ENCODE data around the gene MSN.

DNA sequence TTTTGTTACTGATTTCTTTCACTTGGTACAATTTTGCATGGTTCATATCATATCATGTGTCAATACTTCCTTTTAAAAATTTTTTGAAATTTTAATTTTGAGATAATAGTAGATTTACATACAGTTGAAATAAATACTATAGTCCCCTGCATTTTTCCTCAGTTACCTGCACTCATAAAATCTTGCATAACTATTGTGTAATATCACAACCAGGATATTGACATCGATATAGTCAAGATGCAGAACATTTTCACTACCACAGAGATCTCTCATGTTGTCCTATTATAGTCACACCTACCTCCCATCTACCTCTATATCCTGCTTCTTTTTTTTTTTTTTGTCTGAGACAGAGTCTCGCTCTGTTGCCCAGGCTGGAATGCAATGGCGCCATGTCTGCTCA, 36.7 kb upstream of the MSN start:
- TF ChIP-seq, protein P1, sequence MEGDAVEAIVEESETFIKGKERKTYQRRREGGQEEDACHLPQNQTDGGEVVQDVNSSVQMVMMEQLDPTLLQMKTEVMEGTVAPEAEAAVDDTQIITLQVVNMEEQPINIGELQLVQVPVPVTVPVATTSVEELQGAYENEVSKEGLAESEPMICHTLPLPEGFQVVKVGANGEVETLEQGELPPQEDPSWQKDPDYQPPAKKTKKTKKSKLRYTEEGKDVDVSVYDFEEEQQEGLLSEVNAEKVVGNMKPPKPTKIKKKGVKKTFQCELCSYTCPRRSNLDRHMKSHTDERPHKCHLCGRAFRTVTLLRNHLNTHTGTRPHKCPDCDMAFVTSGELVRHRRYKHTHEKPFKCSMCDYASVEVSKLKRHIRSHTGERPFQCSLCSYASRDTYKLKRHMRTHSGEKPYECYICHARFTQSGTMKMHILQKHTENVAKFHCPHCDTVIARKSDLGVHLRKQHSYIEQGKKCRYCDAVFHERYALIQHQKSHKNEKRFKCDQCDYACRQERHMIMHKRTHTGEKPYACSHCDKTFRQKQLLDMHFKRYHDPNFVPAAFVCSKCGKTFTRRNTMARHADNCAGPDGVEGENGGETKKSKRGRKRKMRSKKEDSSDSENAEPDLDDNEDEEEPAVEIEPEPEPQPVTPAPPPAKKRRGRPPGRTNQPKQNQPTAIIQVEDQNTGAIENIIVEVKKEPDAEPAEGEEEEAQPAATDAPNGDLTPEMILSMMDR (IDR thresholded peaks at IDR 0.05; ENCODE audit: low read length): no peak
- no peak for TF ChIP-seq EZH2 (IDR thresholded peaks at IDR 0.05; ENCODE audit: borderline replicate concordance, low read length)

All from OCI-LY1 (cell line).